ENCODE data around the gene RBM20. TPM values are rescaled to one million over a fixed set of nuclear protein-coding genes. Genes with fewer than 3 reads are reported as not detected.

Gene RBM20
- total RNA-seq, 6 experiments from 2014 or later, result 0.04 to 0.29 (median 0.06) TPM

GRCh38 chr10:110829721-110830410 lies 185.7 kb downstream of the RBM20 start:
- TF ChIP-seq POLR2A (IDR thresholded peaks at IDR 0.05), result no peak
- TF ChIP-seq, protein P1, sequence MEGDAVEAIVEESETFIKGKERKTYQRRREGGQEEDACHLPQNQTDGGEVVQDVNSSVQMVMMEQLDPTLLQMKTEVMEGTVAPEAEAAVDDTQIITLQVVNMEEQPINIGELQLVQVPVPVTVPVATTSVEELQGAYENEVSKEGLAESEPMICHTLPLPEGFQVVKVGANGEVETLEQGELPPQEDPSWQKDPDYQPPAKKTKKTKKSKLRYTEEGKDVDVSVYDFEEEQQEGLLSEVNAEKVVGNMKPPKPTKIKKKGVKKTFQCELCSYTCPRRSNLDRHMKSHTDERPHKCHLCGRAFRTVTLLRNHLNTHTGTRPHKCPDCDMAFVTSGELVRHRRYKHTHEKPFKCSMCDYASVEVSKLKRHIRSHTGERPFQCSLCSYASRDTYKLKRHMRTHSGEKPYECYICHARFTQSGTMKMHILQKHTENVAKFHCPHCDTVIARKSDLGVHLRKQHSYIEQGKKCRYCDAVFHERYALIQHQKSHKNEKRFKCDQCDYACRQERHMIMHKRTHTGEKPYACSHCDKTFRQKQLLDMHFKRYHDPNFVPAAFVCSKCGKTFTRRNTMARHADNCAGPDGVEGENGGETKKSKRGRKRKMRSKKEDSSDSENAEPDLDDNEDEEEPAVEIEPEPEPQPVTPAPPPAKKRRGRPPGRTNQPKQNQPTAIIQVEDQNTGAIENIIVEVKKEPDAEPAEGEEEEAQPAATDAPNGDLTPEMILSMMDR (IDR thresholded peaks at IDR 0.05), result no peak
- intact Hi-C loops (cut with DNase I), result no loop called here
- no peak for DNase-seq
- Histone ChIP-seq H3K27ac (no peak overlapping the region), H3K36me3 (no peaks in the 10 kb centered on the region), H3K4me3 (no peak overlapping the region), H3K4me1 (no peaks in the 10 kb centered on the region), H3K27me3 (no peaks in the 10 kb centered on the region), H3K9me3 (no peaks in the 10 kb centered on the region)
- 92% methylated on average over 6 of the region's 11 CpGs for WGBS (ENCODE audit: insufficient coverage, low coverage, low lambda C conversion rate, missing lambda C conversion rate)
- no peak for ATAC-seq

GRCh38 chr10:110833234-110833940 lies 189.3 kb downstream of the RBM20 start:
- Histone ChIP-seq H3K4me1 (no peaks in the 10 kb centered on the region), H3K4me3 (no peak overlapping the region), H3K27ac (no peak overlapping the region), H3K27me3 (no peaks in the 10 kb centered on the region), H3K9me3 (no peaks in the 10 kb centered on the region), H3K36me3 (no peaks in the 10 kb centered on the region)
- TF ChIP-seq, protein P1 (IDR thresholded peaks at IDR 0.05), result no peak
- no peak for TF ChIP-seq POLR2A (IDR thresholded peaks at IDR 0.05)
- WGBS (ENCODE audit: insufficient coverage, low coverage, low lambda C conversion rate, missing lambda C conversion rate), result 73% methylated on average over 6 of the region's 13 CpGs
- no peak for ATAC-seq
- DNase-seq, result no peak
- intact Hi-C loops (cut with DNase I), result no loop called here

GRCh38 chr10:110833941-110834628 lies 189.9 kb downstream of the RBM20 start:
- no peaks in the 10 kb centered on the region for H3K9me3 ChIP-seq
- WGBS (ENCODE audit: insufficient coverage, low coverage, low lambda C conversion rate, missing lambda C conversion rate), result 82% methylated on average over 2 of the region's 14 CpGs
- no peak overlapping the region for H3K27ac ChIP-seq
- no peak for ATAC-seq
- intact Hi-C loops (cut with DNase I), result no loop called here
- no peak for DNase-seq
- TF ChIP-seq, protein P1 (IDR thresholded peaks at IDR 0.05), result no peak
- TF ChIP-seq POLR2A (IDR thresholded peaks at IDR 0.05), result no peak
- no peak overlapping the region for H3K4me3 ChIP-seq
- H3K4me1 ChIP-seq, result no peaks in the 10 kb centered on the region
- H3K36me3 ChIP-seq, result no peaks in the 10 kb centered on the region
- no peaks in the 10 kb centered on the region for H3K27me3 ChIP-seq

GRCh38 chr10:110834629-110835301 lies 190.6 kb downstream of the RBM20 start:
- no peak for TF ChIP-seq POLR2A (IDR thresholded peaks at IDR 0.05)
- TF ChIP-seq, protein P1 (IDR thresholded peaks at IDR 0.05), result no peak
- Histone ChIP-seq H3K4me1 (no peaks in the 10 kb centered on the region), H3K36me3 (no peaks in the 10 kb centered on the region), H3K4me3 (no peak overlapping the region), H3K27ac (no peak overlapping the region), H3K9me3 (no peaks in the 10 kb centered on the region), H3K27me3 (no peaks in the 10 kb centered on the region)
- no peak for DNase-seq
- WGBS (ENCODE audit: insufficient coverage, low coverage, low lambda C conversion rate, missing lambda C conversion rate), result 58% methylated on average over 5 of the region's 6 CpGs
- intact Hi-C loops (cut with DNase I), result no loop called here
- ATAC-seq, result peak in 1 of 4 donors; percentile 25
